Measurements from ENCODE around the gene FNDC7. TPM values are rescaled to one million over a fixed set of nuclear protein-coding genes. Genes with fewer than 3 reads are reported as not detected.

FNDC7 gene
- total and polyA plus RNA-seq, 3 donors from 2014 or later: 3.2 to 11.2 (median 7.6) TPM

- no peaks in the 10 kb centered on the region for H3K27me3 ChIP-seq
- H3K27ac ChIP-seq: no peak overlapping the region
- no peak for DNase-seq
- TF ChIP-seq POLR2A (IDR thresholded peaks at IDR 0.05) (no peak), CTCF (IDR thresholded peaks at IDR 0.05) (no peak)
- H3K36me3 ChIP-seq (ENCODE audit: low read depth, missing control alignments): no peaks in the 10 kb centered on the region
- H3K9me3 ChIP-seq: no peaks in the 10 kb centered on the region
- H3K4me1 ChIP-seq: no peaks in the 10 kb centered on the region
- H3K4me3 ChIP-seq: no peak overlapping the region
- intact Hi-C loops (cut with DNase I; ENCODE audit: low total_unique reads): no loop called here
- WGBS, 2 donors: 68 to 69% methylated on average over 2 of the region's 2 CpGs
Measured at GRCh38 chr1:108704496-108704895, 8.2 kb upstream of the FNDC7 start.

- H3K27me3 ChIP-seq: no peaks in the 10 kb centered on the region
- no peak for TF ChIP-seq CTCF (IDR thresholded peaks at IDR 0.05)
- no peak for TF ChIP-seq POLR2A (IDR thresholded peaks at IDR 0.05)
- H3K36me3 ChIP-seq (ENCODE audit: low read depth, missing control alignments): no peaks in the 10 kb centered on the region
- H3K4me3 ChIP-seq: no peak overlapping the region
- intact Hi-C loops (cut with DNase I; ENCODE audit: low total_unique reads): no loop called here
- no peak for DNase-seq
- WGBS, 2 donors: 91 to 96% methylated on average over 3 of the region's 3 CpGs
- no peaks in the 10 kb centered on the region for H3K9me3 ChIP-seq
- no peaks in the 10 kb centered on the region for H3K4me1 ChIP-seq
- H3K27ac ChIP-seq: no peak overlapping the region
Measured at GRCh38 chr1:108706643-108707042, 6.1 kb upstream of the FNDC7 start.

GRCh38 chr1:108708691-108709660, 3.7 kb upstream of the FNDC7 start:
- H3K4me1 ChIP-seq: no peaks in the 10 kb centered on the region
- no peak overlapping the region for H3K27ac ChIP-seq
- no peaks in the 10 kb centered on the region for H3K9me3 ChIP-seq
- intact Hi-C loops (cut with DNase I; ENCODE audit: low total_unique reads): no loop called here
- no peaks in the 10 kb centered on the region for H3K36me3 ChIP-seq (ENCODE audit: low read depth, missing control alignments)
- H3K27me3 ChIP-seq: no peaks in the 10 kb centered on the region
- TF ChIP-seq CTCF (IDR thresholded peaks at IDR 0.05): no peak
- no peak for TF ChIP-seq POLR2A (IDR thresholded peaks at IDR 0.05)
- DNase-seq: no peak
- no peak overlapping the region for H3K4me3 ChIP-seq
- WGBS, 2 donors: 74 to 84% methylated on average over 7 of the region's 7 CpGs

- Histone ChIP-seq H3K4me3 (no peak overlapping the region), H3K27me3 (no peaks in the 10 kb centered on the region), H3K27ac (no peak overlapping the region), H3K36me3 (ENCODE audit: low read depth, missing control alignments) (no peaks in the 10 kb centered on the region), H3K9me3 (no peaks in the 10 kb centered on the region), H3K4me1 (no peaks in the 10 kb centered on the region)
- DNase-seq: no peak
- no peak for TF ChIP-seq CTCF (IDR thresholded peaks at IDR 0.05)
- TF ChIP-seq POLR2A (IDR thresholded peaks at IDR 0.05): no peak
- 70 to 73% methylated on average over 5 of the region's 5 CpGs for WGBS, 2 donors
- intact Hi-C loops (cut with DNase I; ENCODE audit: low total_unique reads): no loop called here
Measured at GRCh38 chr1:108715932-108716331, 3.2 kb downstream of the FNDC7 start.

All from testis (tissue), 3 donors.